Measurements from ENCODE around the gene CUTA.

CUTA gene

GRCh38 chr6:33439956-33440648, 22.2 kb upstream of the CUTA start:
- Histone ChIP-seq H2AFZ (ENCODE audit: low read length) (no peak overlapping the region), H3K4me3 (ENCODE audit: low read length, poor library complexity, severe bottlenecking) (no peak overlapping the region), H3K4me2 (ENCODE audit: low read depth, low read length, poor library complexity, severe bottlenecking) (no peak overlapping the region), H3F3A (ENCODE audit: low read depth) (no peaks in the 10 kb centered on the region), H3K9me3 (ENCODE audit: insufficient read depth, low read depth, low read length) (no peaks in the 10 kb centered on the region), H3K79me2 (ENCODE audit: insufficient read depth, low read length) (no peaks in the 10 kb centered on the region), H3K4me1 (ENCODE audit: insufficient read depth, low read length, poor library complexity, severe bottlenecking) (no peaks in the 10 kb centered on the region), H3K36me3 (ENCODE audit: insufficient read depth, low read length) (peaks cover 55% of the 10 kb centered on the region; the same call in 1 of the 2 replicates), H3K9ac (ENCODE audit: low read depth, low read length, poor library complexity, severe bottlenecking) (no peak overlapping the region), H3K27me3 (ENCODE audit: insufficient read depth, low read length, poor library complexity, severe bottlenecking) (no peaks in the 10 kb centered on the region), H3K9me2 (replicated peaks; ENCODE audit: low read depth, low read length) (no peaks in the 10 kb centered on the region), H4K20me1 (ENCODE audit: insufficient read depth, low read length, poor library complexity, severe bottlenecking) (no peaks in the 10 kb centered on the region)
- no peak for TF ChIP-seq EZH2phosphoT487 (IDR thresholded peaks at IDR 0.05; ENCODE audit: borderline replicate concordance)
- TF ChIP-seq CTCF (conservative IDR thresholded peaks at IDR 0.05; ENCODE audit: low read length) = no peak

- H3K9me2 ChIP-seq (replicated peaks; ENCODE audit: low read depth, low read length) = no peaks in the 10 kb centered on the region
- H2AFZ ChIP-seq (ENCODE audit: low read length) = no peak overlapping the region
- no peak overlapping the region for H3K9ac ChIP-seq (ENCODE audit: low read depth, low read length, poor library complexity, severe bottlenecking)
- H3K9me3 ChIP-seq (ENCODE audit: insufficient read depth, low read depth, low read length) = no peaks in the 10 kb centered on the region
- H3K4me1 ChIP-seq (ENCODE audit: insufficient read depth, low read length, poor library complexity, severe bottlenecking) = no peaks in the 10 kb centered on the region
- H3K4me3 ChIP-seq (ENCODE audit: low read length, poor library complexity, severe bottlenecking) = no peak overlapping the region
- no peaks in the 10 kb centered on the region for H4K20me1 ChIP-seq (ENCODE audit: insufficient read depth, low read length, poor library complexity, severe bottlenecking)
- no peaks in the 10 kb centered on the region for H3F3A ChIP-seq (ENCODE audit: low read depth)
- H3K27me3 ChIP-seq (ENCODE audit: insufficient read depth, low read length, poor library complexity, severe bottlenecking) = no peaks in the 10 kb centered on the region
- TF ChIP-seq CTCF (conservative IDR thresholded peaks at IDR 0.05; ENCODE audit: low read length) = no peak
- TF ChIP-seq EZH2phosphoT487 (IDR thresholded peaks at IDR 0.05; ENCODE audit: borderline replicate concordance) = no peak
- H3K36me3 ChIP-seq (ENCODE audit: insufficient read depth, low read length) = peaks cover 48% of the 10 kb centered on the region; the same call in 1 of the 2 replicates
- H3K4me2 ChIP-seq (ENCODE audit: low read depth, low read length, poor library complexity, severe bottlenecking) = no peak overlapping the region
- H3K79me2 ChIP-seq (ENCODE audit: insufficient read depth, low read length) = no peaks in the 10 kb centered on the region
Measured at GRCh38 chr6:33438978-33439594, 21.2 kb upstream of the CUTA start.

GRCh38 chr6:33437666-33438065, 19.8 kb upstream of the CUTA start:
- H3K9ac ChIP-seq (ENCODE audit: low read depth, low read length, poor library complexity, severe bottlenecking) = no peak overlapping the region
- H3K4me3 ChIP-seq (ENCODE audit: low read length, poor library complexity, severe bottlenecking) = no peak overlapping the region
- no peaks in the 10 kb centered on the region for H3F3A ChIP-seq (ENCODE audit: low read depth)
- no peaks in the 10 kb centered on the region for H4K20me1 ChIP-seq (ENCODE audit: insufficient read depth, low read length, poor library complexity, severe bottlenecking)
- TF ChIP-seq EZH2phosphoT487 (IDR thresholded peaks at IDR 0.05; ENCODE audit: borderline replicate concordance) (no peak), CTCF (conservative IDR thresholded peaks at IDR 0.05; ENCODE audit: low read length) (no peak)
- H3K79me2 ChIP-seq (ENCODE audit: insufficient read depth, low read length) = no peaks in the 10 kb centered on the region
- no peaks in the 10 kb centered on the region for H3K9me3 ChIP-seq (ENCODE audit: insufficient read depth, low read depth, low read length)
- peaks cover 42% of the 10 kb centered on the region; the same call in 1 of the 2 replicates for H3K36me3 ChIP-seq (ENCODE audit: insufficient read depth, low read length)
- no peaks in the 10 kb centered on the region for H3K4me1 ChIP-seq (ENCODE audit: insufficient read depth, low read length, poor library complexity, severe bottlenecking)
- no peak overlapping the region for H2AFZ ChIP-seq (ENCODE audit: low read length)
- H3K4me2 ChIP-seq (ENCODE audit: low read depth, low read length, poor library complexity, severe bottlenecking) = no peak overlapping the region
- no peaks in the 10 kb centered on the region for H3K9me2 ChIP-seq (replicated peaks; ENCODE audit: low read depth, low read length)
- no peaks in the 10 kb centered on the region for H3K27me3 ChIP-seq (ENCODE audit: insufficient read depth, low read length, poor library complexity, severe bottlenecking)
